Measurements from ENCODE around the gene SVIL.
"Not testable (repeated sequence)": the region's sequence is repeated elsewhere in the genome, so short reads cannot be mapped to it uniquely, and the experiment has no call there.

Gene SVIL

GRCh38 chr10:29555091-29555745, 79.6 kb downstream of the SVIL start:
- no peak overlapping the region for H2AFZ ChIP-seq (ENCODE audit: low read length)
- no peak overlapping the region for H3K9ac ChIP-seq (ENCODE audit: low read depth, low read length, poor library complexity, severe bottlenecking)
- H3K4me2 ChIP-seq (ENCODE audit: low read depth, low read length, poor library complexity, severe bottlenecking): no peak overlapping the region

GRCh38 chr10:29554660-29555059, 80.1 kb downstream of the SVIL start:
- Histone ChIP-seq H3K9me3 (ENCODE audit: insufficient read depth, low read depth, low read length) (no peaks in the 10 kb centered on the region), H3K27me3 (ENCODE audit: insufficient read depth, low read length, poor library complexity, severe bottlenecking) (no peaks in the 10 kb centered on the region), H4K20me1 (ENCODE audit: insufficient read depth, low read length, poor library complexity, severe bottlenecking) (no peaks in the 10 kb centered on the region), H3K9me2 (replicated peaks; ENCODE audit: low read depth, low read length) (no peaks in the 10 kb centered on the region), H3K4me2 (ENCODE audit: low read depth, low read length, poor library complexity, severe bottlenecking) (no peak overlapping the region), H2AFZ (ENCODE audit: low read length) (no peak overlapping the region), H3K4me3 (ENCODE audit: low read length, poor library complexity, severe bottlenecking) (no peak overlapping the region), H3K9ac (ENCODE audit: low read depth, low read length, poor library complexity, severe bottlenecking) (no peak overlapping the region), H3K79me2 (ENCODE audit: insufficient read depth, low read length) (no peaks in the 10 kb centered on the region), H3F3A (ENCODE audit: low read depth) (no peaks in the 10 kb centered on the region), H3K4me1 (ENCODE audit: insufficient read depth, low read length, poor library complexity, severe bottlenecking) (no peaks in the 10 kb centered on the region), H3K36me3 (ENCODE audit: insufficient read depth, low read length) (peaks cover 24% of the 10 kb centered on the region; the same call in 1 of the 2 replicates)
- TF ChIP-seq CTCF (conservative IDR thresholded peaks at IDR 0.05; ENCODE audit: low read length) (no peak), EZH2phosphoT487 (IDR thresholded peaks at IDR 0.05; ENCODE audit: borderline replicate concordance) (no peak)

More at GRCh38 chr10:29555091-29555745, 79.6 kb downstream of the SVIL start:
- no peak for TF ChIP-seq CTCF (conservative IDR thresholded peaks at IDR 0.05; ENCODE audit: low read length)
- no peak for TF ChIP-seq EZH2phosphoT487 (IDR thresholded peaks at IDR 0.05; ENCODE audit: borderline replicate concordance)
- no peak overlapping the region for H3K4me3 ChIP-seq (ENCODE audit: low read length, poor library complexity, severe bottlenecking)
- no peaks in the 10 kb centered on the region for H3F3A ChIP-seq (ENCODE audit: low read depth)
- no peaks in the 10 kb centered on the region for H3K79me2 ChIP-seq (ENCODE audit: insufficient read depth, low read length)
- H3K4me1 ChIP-seq (ENCODE audit: insufficient read depth, low read length, poor library complexity, severe bottlenecking): no peaks in the 10 kb centered on the region
- no peaks in the 10 kb centered on the region for H4K20me1 ChIP-seq (ENCODE audit: insufficient read depth, low read length, poor library complexity, severe bottlenecking)
- H3K27me3 ChIP-seq (ENCODE audit: insufficient read depth, low read length, poor library complexity, severe bottlenecking): no peaks in the 10 kb centered on the region
- peaks cover 21% of the 10 kb centered on the region; the same call in 1 of the 2 replicates for H3K36me3 ChIP-seq (ENCODE audit: insufficient read depth, low read length)
- H3K9me2 ChIP-seq (replicated peaks; ENCODE audit: low read depth, low read length): no peaks in the 10 kb centered on the region
- no peaks in the 10 kb centered on the region for H3K9me3 ChIP-seq (ENCODE audit: insufficient read depth, low read depth, low read length)

- peaks cover 1% of the 10 kb centered on the region for H3K4me1 ChIP-seq (ENCODE audit: insufficient read depth, low read length, poor library complexity, severe bottlenecking)
Observed at GRCh38 chr10:29553544-29554250, 81.1 kb downstream of the SVIL start.

GRCh38 chr10:29553116-29553515, 81.7 kb downstream of the SVIL start:
- H3K4me1 ChIP-seq (ENCODE audit: insufficient read depth, low read length, poor library complexity, severe bottlenecking); H3K79me2 ChIP-seq (ENCODE audit: insufficient read depth, low read length); H3K9me3 ChIP-seq (ENCODE audit: insufficient read depth, low read depth, low read length); H3K4me2 ChIP-seq (ENCODE audit: low read depth, low read length, poor library complexity, severe bottlenecking); H3K27me3 ChIP-seq (ENCODE audit: insufficient read depth, low read length, poor library complexity, severe bottlenecking); H4K20me1 ChIP-seq (ENCODE audit: insufficient read depth, low read length, poor library complexity, severe bottlenecking); H3K9me2 ChIP-seq (replicated peaks; ENCODE audit: low read depth, low read length); H2AFZ ChIP-seq (ENCODE audit: low read length); H3K4me3 ChIP-seq (ENCODE audit: low read length, poor library complexity, severe bottlenecking); H3K9ac ChIP-seq (ENCODE audit: low read depth, low read length, poor library complexity, severe bottlenecking); H3F3A ChIP-seq (ENCODE audit: low read depth): not testable (repeated sequence)
- peaks cover 24% of the 10 kb centered on the region; the same call in 1 of the 2 replicates for H3K36me3 ChIP-seq (ENCODE audit: insufficient read depth, low read length)

More at GRCh38 chr10:29553544-29554250, 81.1 kb downstream of the SVIL start:
- H4K20me1 ChIP-seq (ENCODE audit: insufficient read depth, low read length, poor library complexity, severe bottlenecking): no peaks in the 10 kb centered on the region
- no peaks in the 10 kb centered on the region for H3K9me2 ChIP-seq (replicated peaks; ENCODE audit: low read depth, low read length)
- no peak overlapping the region for H3K4me3 ChIP-seq (ENCODE audit: low read length, poor library complexity, severe bottlenecking)
- H3K27me3 ChIP-seq (ENCODE audit: insufficient read depth, low read length, poor library complexity, severe bottlenecking): no peaks in the 10 kb centered on the region
- no peaks in the 10 kb centered on the region for H3K9me3 ChIP-seq (ENCODE audit: insufficient read depth, low read depth, low read length)
- H3K9ac ChIP-seq (ENCODE audit: low read depth, low read length, poor library complexity, severe bottlenecking): no peak overlapping the region
- no peaks in the 10 kb centered on the region for H3K79me2 ChIP-seq (ENCODE audit: insufficient read depth, low read length)
- H3K36me3 ChIP-seq (ENCODE audit: insufficient read depth, low read length): peaks cover 24% of the 10 kb centered on the region; the same call in 1 of the 2 replicates
- H3F3A ChIP-seq (ENCODE audit: low read depth): no peaks in the 10 kb centered on the region
- H3K4me2 ChIP-seq (ENCODE audit: low read depth, low read length, poor library complexity, severe bottlenecking): no peak overlapping the region
- no peak overlapping the region for H2AFZ ChIP-seq (ENCODE audit: low read length)
- TF ChIP-seq CTCF (conservative IDR thresholded peaks at IDR 0.05; ENCODE audit: low read length): peak; percentile 21; the same call in 1 of the 2 replicates
- no peak for TF ChIP-seq EZH2phosphoT487 (IDR thresholded peaks at IDR 0.05; ENCODE audit: borderline replicate concordance)

- not testable (repeated sequence) for H3K79me2 ChIP-seq (ENCODE audit: insufficient read depth, low read length); H3K4me3 ChIP-seq (ENCODE audit: low read length, poor library complexity, severe bottlenecking); H4K20me1 ChIP-seq (ENCODE audit: insufficient read depth, low read length, poor library complexity, severe bottlenecking); H3K9me2 ChIP-seq (replicated peaks; ENCODE audit: low read depth, low read length); H2AFZ ChIP-seq (ENCODE audit: low read length); H3K9ac ChIP-seq (ENCODE audit: low read depth, low read length, poor library complexity, severe bottlenecking); H3K27me3 ChIP-seq (ENCODE audit: insufficient read depth, low read length, poor library complexity, severe bottlenecking); H3K4me2 ChIP-seq (ENCODE audit: low read depth, low read length, poor library complexity, severe bottlenecking); H3K9me3 ChIP-seq (ENCODE audit: insufficient read depth, low read depth, low read length); H3F3A ChIP-seq (ENCODE audit: low read depth)
- Histone ChIP-seq H3K4me1 (ENCODE audit: insufficient read depth, low read length, poor library complexity, severe bottlenecking) (peaks cover 18% of the 10 kb centered on the region), H3K36me3 (ENCODE audit: insufficient read depth, low read length) (peaks cover 22% of the 10 kb centered on the region; the same call in 1 of the 2 replicates)
Observed at GRCh38 chr10:29549493-29549892, 85.3 kb downstream of the SVIL start.
